GM23338 (cell line): ENCODE data around the gene RGP1. TPM values are rescaled to one million over a fixed set of nuclear protein-coding genes. Genes with fewer than 3 reads are reported as not detected.

Experiments used
- ATAC-seq: fragments of 200-7000 bp; cut with Tn5 transposase; 3 replicates; pipeline ENCODE4 v1.9.1; 2020
- DNase-seq: peaks from one replicate; pipeline ENCODE4 v3.0.0-alpha.2; 2015; ENCODE audit warnings: low spot score
- H2AFZ ChIP-seq: fragments of 200-600 bp; sonication (generic); 2 replicates; pipeline ENCODE4 v1.8.0; 2016; ENCODE audit warnings: antibody characterized with exemption, mild to moderate bottlenecking, moderate library complexity
- H3F3A ChIP-seq: fragments of 200-600 bp; sonication (generic); replicated peaks from 2 replicates; pipeline ENCODE4 v1.8.0; 2017; ENCODE audit warnings: antibody characterized with exemption, mixed run types, low read depth
- H3K27ac ChIP-seq: fragments of 200-600 bp; sonication (generic); 2 replicates; pipeline ENCODE4 v1.6.1; 2016; ENCODE audit warnings: low read depth
- H3K27me3 ChIP-seq: fragments of 200-600 bp; sonication (generic); 2 replicates; pipeline ENCODE4 v1.8.0; 2016; ENCODE audit warnings: mild to moderate bottlenecking, mixed run types, moderate library complexity; ENCODE audit not compliant: insufficient read depth
- H3K36me3 ChIP-seq: fragments of 200-600 bp; sonication (generic); 2 replicates; pipeline ENCODE4 v1.8.0; 2016; ENCODE audit warnings: mild to moderate bottlenecking; ENCODE audit not compliant: insufficient read depth
- H3K4me1 ChIP-seq: fragments of 200-600 bp; sonication (generic); 2 replicates; pipeline ENCODE4 v1.8.0; 2016; ENCODE audit warnings: mild to moderate bottlenecking, moderate library complexity; ENCODE audit not compliant: insufficient read depth
- H3K4me2 ChIP-seq: fragments of 200-600 bp; sonication (generic); 2 replicates; pipeline ENCODE4 v1.7.1; 2017; ENCODE audit warnings: mixed run types
- H3K4me3 ChIP-seq: fragments of 200-600 bp; sonication (generic); 2 replicates; pipeline ENCODE4 v1.6.1; 2016; ENCODE audit warnings: mixed run types
- H3K79me2 ChIP-seq: fragments of 200-600 bp; sonication (generic); replicated peaks from 2 replicates; pipeline ENCODE4 v1.8.0; 2017; ENCODE audit warnings: mild to moderate bottlenecking; ENCODE audit not compliant: insufficient read depth
- H3K9me2 ChIP-seq: fragments of 200-600 bp; sonication (generic); 2 replicates; pipeline ENCODE4 v1.8.0; 2017; ENCODE audit not compliant: insufficient read depth
- H4K20me1 ChIP-seq: fragments of 200-600 bp; sonication (generic); replicated peaks from 2 replicates; pipeline ENCODE4 v1.8.0; 2017; ENCODE audit warnings: mild to moderate bottlenecking; ENCODE audit not compliant: insufficient read depth
- H3K27ac Mint-ChIP-seq: 2 replicates; pipeline ENCODE4 v1.8.0; 2020; ENCODE audit warnings: inconsistent platforms, mild to moderate bottlenecking, moderate library complexity, mixed read lengths
- H3K27me3 Mint-ChIP-seq: 3 replicates; pipeline ENCODE4 v1.8.0; 2022; ENCODE audit warnings: low read depth, mild to moderate bottlenecking, moderate library complexity, mixed read lengths, inconsistent platforms; ENCODE audit not compliant: insufficient read depth, poor library complexity
- H3K36me3 Mint-ChIP-seq: 3 replicates; pipeline ENCODE4 v1.8.0; 2021; ENCODE audit warnings: low read depth, mild to moderate bottlenecking, inconsistent platforms, moderate library complexity, mixed read lengths
- H3K4me1 Mint-ChIP-seq: 3 replicates; pipeline ENCODE4 v1.8.0; 2020; ENCODE audit warnings: mild to moderate bottlenecking, inconsistent platforms, mixed read lengths
- H3K4me3 Mint-ChIP-seq: 3 replicates; pipeline ENCODE4 v1.8.0; 2021; ENCODE audit warnings: moderate library complexity, mild to moderate bottlenecking, inconsistent platforms, mixed read lengths
- H3K9me3 Mint-ChIP-seq: 3 replicates; pipeline ENCODE4 v1.8.0; 2020; ENCODE audit warnings: moderate library complexity, mild to moderate bottlenecking, inconsistent platforms, mixed read lengths
- CREB1 ChIP-seq: fragments of 250-450 bp; sonication (Bioruptor Pico); IDR thresholded peaks from 2 replicates; pipeline ENCODE4 v1.5.0; 2020; ENCODE audit warnings: low read depth, mild to moderate bottlenecking, moderate library complexity
- CTCF ChIP-seq, 2 experiments: fragments of 200-600 bp in 1 of 2; sonication (generic) in 1 of 2; conservative IDR thresholded peaks; 2 replicates each; pipeline versions ENCODE4 v1.5.1 to v1.6.1; 2016 to 2017; ENCODE audit warnings: antibody characterized with exemption in 2 of 2, low read depth in 2 of 2, mild to moderate bottlenecking in 2 of 2, moderate library complexity in 1 of 2
- ETS1 ChIP-seq: IDR thresholded peaks from 2 replicates; pipeline ENCODE4 v1.6.1; 2016; ENCODE audit warnings: antibody characterized with exemption
- EZH2 ChIP-seq: fragments of 200-600 bp; sonication (generic); IDR thresholded peaks from one replicate; pipeline ENCODE4 v1.8.0; 2017; ENCODE audit warnings: antibody characterized with exemption, mild to moderate bottlenecking, low read depth; ENCODE audit not compliant: unreplicated experiment
- EZH2phosphoT487 ChIP-seq: fragments of 200-600 bp; sonication (generic); IDR thresholded peaks from one replicate; pipeline ENCODE4 v1.8.1; 2018; ENCODE audit warnings: antibody characterized with exemption; ENCODE audit not compliant: unreplicated experiment
- NANOG ChIP-seq: IDR thresholded peaks from 2 replicates; pipeline ENCODE4 v1.6.1; 2016; ENCODE audit warnings: antibody characterized with exemption, borderline replicate concordance
- STAT1 ChIP-seq: IDR thresholded peaks from one replicate; pipeline ENCODE4 v1.6.1; 2016; ENCODE audit warnings: antibody characterized with exemption; ENCODE audit not compliant: unreplicated experiment
- polyA plus RNA-seq: library from polyadenylated mRNA; unstranded; fragments of >200 nt; fragmentation: Nextera tagmentation; extraction: Ambion mirVana; gene quantifications from 2 replicates; pipeline ENCODE4 v1.2.1, GENCODE V29; 2016
- total RNA-seq: library from RNA; depleted of rRNA; stranded (reverse); fragments of >200 nt; shearing (Covaris generic); gene quantifications from 2 replicates; pipeline ENCODE4 v1.2.3, GENCODE V29; 2014
- TF ChIP-seq, protein P1 (sequence below): IDR thresholded peaks from one replicate; pipeline ENCODE4 v1.6.1; 2018; ENCODE audit warnings: antibody characterized with exemption; ENCODE audit not compliant: unreplicated experiment

RGP1 gene
- total and polyA plus RNA-seq, 2 experiments from 2014 or later = 2.8 to 16.0 TPM

DNA sequence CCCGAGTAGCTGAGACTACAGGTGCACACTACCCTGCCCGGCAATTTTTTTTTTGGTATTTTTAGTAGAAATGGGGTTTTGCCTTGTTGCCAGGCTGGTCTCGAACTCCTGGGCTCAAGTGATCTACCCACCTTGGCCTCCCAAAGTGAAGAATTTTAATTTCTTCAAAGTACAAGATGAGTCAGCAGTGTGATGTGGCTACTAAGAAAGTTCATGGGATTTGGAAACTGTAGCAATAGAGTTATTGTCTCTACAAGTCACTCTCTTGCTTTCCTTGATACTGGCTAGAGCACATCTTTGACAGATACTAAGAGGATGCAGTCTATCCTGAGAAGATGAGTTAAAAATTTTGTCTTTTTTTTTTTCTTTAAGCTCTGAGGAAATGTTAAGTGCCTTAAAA lies 15.0 kb upstream of the RGP1 start:
- peaks cover 8% of the 10 kb centered on the region for H3K27me3 Mint-ChIP-seq
- peaks cover 13% of the 10 kb centered on the region for H3K4me1 Mint-ChIP-seq
- H3K36me3 Mint-ChIP-seq = peaks cover 46% of the 10 kb centered on the region
- H3K4me3 Mint-ChIP-seq = no peak overlapping the region; the same call in 2 of the 3 replicates
- DNase-seq (no peak), ATAC-seq (no peak)
- peaks cover 19% of the 10 kb centered on the region for H3K4me1 ChIP-seq
- peaks cover 30% of the 10 kb centered on the region for H3K79me2 ChIP-seq
- H3K9me2 ChIP-seq = no peaks in the 10 kb centered on the region
- no peak overlapping the region for H3K27ac Mint-ChIP-seq
- H3K27ac ChIP-seq = no peak overlapping the region
- no peak overlapping the region for H2AFZ ChIP-seq
- no peaks in the 10 kb centered on the region; the same call in 2 of the 3 replicates for H3K9me3 Mint-ChIP-seq
- peak overlapping the region; percentile 91; the same call in 1 of the 2 replicates for H3K4me3 ChIP-seq
- 0 out of 2 replicates have a peak overlapping the region, but pooled peaks have one; percentile 90 for H3K4me2 ChIP-seq
- peaks cover 35% of the 10 kb centered on the region for H3K36me3 ChIP-seq
- peaks cover 15% of the 10 kb centered on the region for H4K20me1 ChIP-seq
- H3F3A ChIP-seq = peaks cover 14% of the 10 kb centered on the region
- H3K27me3 ChIP-seq = no peaks in the 10 kb centered on the region
- TF ChIP-seq EZH2phosphoT487 (no peak), STAT1 (no peak)

DNA sequence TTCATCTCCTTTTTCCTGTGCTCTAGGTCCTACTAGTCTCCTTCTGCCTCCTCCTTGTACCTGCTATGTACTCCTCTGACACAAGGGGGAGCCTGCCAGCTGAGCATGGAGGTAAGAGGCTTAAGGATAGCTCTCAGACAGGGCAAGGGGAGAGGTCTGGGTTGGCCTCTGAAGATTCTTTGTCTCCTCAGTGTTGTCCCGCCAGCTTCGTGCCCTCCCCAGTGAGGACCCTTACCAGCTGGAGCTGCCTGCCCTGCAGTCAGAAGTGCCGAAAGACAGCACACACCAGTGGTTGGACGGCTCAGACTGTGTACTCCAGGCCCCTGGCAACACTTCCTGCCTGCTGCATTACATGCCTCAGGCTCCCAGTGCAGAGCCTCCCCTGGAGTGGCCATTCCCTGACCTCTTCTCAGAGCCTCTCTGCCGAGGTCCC lies 12.9 kb upstream of the RGP1 start:
- Histone ChIP-seq H3K4me3 (no peak overlapping the region), H2AFZ (no peak overlapping the region), H3K36me3 (peaks cover 35% of the 10 kb centered on the region), H3K4me1 (peaks cover under 1% of the 10 kb centered on the region), H3K27me3 (no peaks in the 10 kb centered on the region), H3K27ac (peak overlapping the region; percentile 66; the same call in 1 of the 2 replicates), H3K4me2 (no peak overlapping the region), H3K9me2 (no peaks in the 10 kb centered on the region), H4K20me1 (peaks cover 18% of the 10 kb centered on the region), H3K79me2 (peaks cover 12% of the 10 kb centered on the region), H3F3A (peaks cover 14% of the 10 kb centered on the region)
- H3K9me3 Mint-ChIP-seq = no peaks in the 10 kb centered on the region; the same call in 2 of the 3 replicates
- ATAC-seq (peak; percentile 20), DNase-seq (peak; percentile 87)
- H3K27me3 Mint-ChIP-seq = peaks cover 6% of the 10 kb centered on the region
- no peak overlapping the region for H3K4me3 Mint-ChIP-seq
- H3K4me1 Mint-ChIP-seq = peaks cover 11% of the 10 kb centered on the region
- H3K27ac Mint-ChIP-seq = no peak overlapping the region
- peaks cover 66% of the 10 kb centered on the region for H3K36me3 Mint-ChIP-seq
- TF ChIP-seq EZH2 (no peak), EZH2phosphoT487 (no peak), NANOG (no peak), ETS1 (no peak), STAT1 (no peak), CTCF (conservative IDR thresholded peaks at IDR 0.05; ENCODE audit: low read depth in 2 of 2) (peak; percentile 80 to 86), CREB1 (CRISPR knock-in tag) (no peak)
- TF ChIP-seq, protein P1, sequence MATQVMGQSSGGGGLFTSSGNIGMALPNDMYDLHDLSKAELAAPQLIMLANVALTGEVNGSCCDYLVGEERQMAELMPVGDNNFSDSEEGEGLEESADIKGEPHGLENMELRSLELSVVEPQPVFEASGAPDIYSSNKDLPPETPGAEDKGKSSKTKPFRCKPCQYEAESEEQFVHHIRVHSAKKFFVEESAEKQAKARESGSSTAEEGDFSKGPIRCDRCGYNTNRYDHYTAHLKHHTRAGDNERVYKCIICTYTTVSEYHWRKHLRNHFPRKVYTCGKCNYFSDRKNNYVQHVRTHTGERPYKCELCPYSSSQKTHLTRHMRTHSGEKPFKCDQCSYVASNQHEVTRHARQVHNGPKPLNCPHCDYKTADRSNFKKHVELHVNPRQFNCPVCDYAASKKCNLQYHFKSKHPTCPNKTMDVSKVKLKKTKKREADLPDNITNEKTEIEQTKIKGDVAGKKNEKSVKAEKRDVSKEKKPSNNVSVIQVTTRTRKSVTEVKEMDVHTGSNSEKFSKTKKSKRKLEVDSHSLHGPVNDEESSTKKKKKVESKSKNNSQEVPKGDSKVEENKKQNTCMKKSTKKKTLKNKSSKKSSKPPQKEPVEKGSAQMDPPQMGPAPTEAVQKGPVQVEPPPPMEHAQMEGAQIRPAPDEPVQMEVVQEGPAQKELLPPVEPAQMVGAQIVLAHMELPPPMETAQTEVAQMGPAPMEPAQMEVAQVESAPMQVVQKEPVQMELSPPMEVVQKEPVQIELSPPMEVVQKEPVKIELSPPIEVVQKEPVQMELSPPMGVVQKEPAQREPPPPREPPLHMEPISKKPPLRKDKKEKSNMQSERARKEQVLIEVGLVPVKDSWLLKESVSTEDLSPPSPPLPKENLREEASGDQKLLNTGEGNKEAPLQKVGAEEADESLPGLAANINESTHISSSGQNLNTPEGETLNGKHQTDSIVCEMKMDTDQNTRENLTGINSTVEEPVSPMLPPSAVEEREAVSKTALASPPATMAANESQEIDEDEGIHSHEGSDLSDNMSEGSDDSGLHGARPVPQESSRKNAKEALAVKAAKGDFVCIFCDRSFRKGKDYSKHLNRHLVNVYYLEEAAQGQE = no peak
